H1 (cell line): ENCODE measurements around the gene PLXDC2. TPM values are rescaled to one million over a fixed set of nuclear protein-coding genes. Genes with fewer than 3 reads are reported as not detected.

ENCODE experiments used
- CTCF ChIA-PET: fragments of 300-600 bp; sonication (Branson Sonifier 250); formaldehyde crosslinking; loops from one replicate; lab custom pipeline; 2021; ENCODE audit not compliant: partially characterized antibody; lab: Charles Lee
- POLR2A ChIA-PET: fragments of 300-600 bp; sonication (Branson Sonifier 250); formaldehyde crosslinking; loops from one replicate; lab custom pipeline; 2021; ENCODE audit warnings: inconsistent platforms; ENCODE audit not compliant: partially characterized antibody; lab: Charles Lee
- DNase-seq, 2 experiments: peaks; one replicate each; pipeline versions ENCODE4 v3.0.0 to v3.0.0-alpha.2; 2010 to 2022; ENCODE audit warnings: low spot score in 2 of 2, low read depth in 1 of 2, mixed read lengths in 1 of 2
- FAIRE-seq: peaks from 2 replicates; lab custom pipeline; 2011; peaks lifted over from hg19 to GRCh38; lab: Jason Lieb, UNC
- H2AFZ ChIP-seq: 2 replicates; pipeline ENCODE4 v1.8.1; 2012; ENCODE audit warnings: low read length, inconsistent platforms
- H2AK5ac ChIP-seq: 2 replicates; pipeline ENCODE4 v1.6.1; 2013; ENCODE audit warnings: low read depth, low read length
- H2BK120ac ChIP-seq: replicated peaks from 2 replicates; pipeline ENCODE3; 2013; ENCODE audit warnings: low read depth, low read length, inconsistent platforms
- H2BK12ac ChIP-seq: 2 replicates; pipeline ENCODE4 v1.6.1; 2013; ENCODE audit warnings: low read depth, low read length
- H2BK15ac ChIP-seq: 2 replicates; pipeline ENCODE4 v1.6.1; 2013; ENCODE audit warnings: low read length
- H2BK20ac ChIP-seq: 2 replicates; pipeline ENCODE4 v1.6.1; 2013; ENCODE audit warnings: low read length
- H2BK5ac ChIP-seq: 2 replicates; pipeline ENCODE4 v1.6.1; 2013; ENCODE audit warnings: low read depth, low read length
- H3K14ac ChIP-seq: 2 replicates; pipeline ENCODE4 v1.6.1; 2013; ENCODE audit warnings: inconsistent platforms; ENCODE audit not compliant: insufficient read length
- H3K18ac ChIP-seq: 2 replicates; pipeline ENCODE4 v1.6.1; 2013; ENCODE audit warnings: low read length; ENCODE audit errors: extremely low read depth
- H3K23ac ChIP-seq: 2 replicates; pipeline ENCODE4 v1.6.1; 2013; ENCODE audit warnings: inconsistent platforms; ENCODE audit not compliant: insufficient read length
- H3K23me2 ChIP-seq: 2 replicates; pipeline ENCODE4 v1.6.1; 2013; ENCODE audit warnings: low read depth, low read length
- H3K27ac ChIP-seq: 2 replicates; pipeline ENCODE4 v1.6.1; 2011; ENCODE audit warnings: low read depth, low read length, inconsistent platforms
- H3K27me3 ChIP-seq, 4 experiments: replicated peaks in 1 of 4; 1 replicate in 1 of 4; 2 replicates in 3 of 4; pipeline versions ENCODE4 v1.6.1 to v1.8.1; 2011 to 2013; ENCODE audit warnings: low read length in 3 of 4, mild to moderate bottlenecking in 3 of 4, inconsistent platforms in 2 of 4, mixed read lengths in 2 of 4, moderate library complexity in 1 of 4; ENCODE audit not compliant: control insufficient read depth in 3 of 4, insufficient read depth in 3 of 4; ENCODE audit errors: extremely low read depth in 1 of 4
- H3K36me3 ChIP-seq, 4 experiments: 2 replicates each; pipeline versions ENCODE4 v1.6.1 to v1.8.1; 2011 to 2013; ENCODE audit warnings: mild to moderate bottlenecking in 4 of 4, low read length in 3 of 4, moderate library complexity in 2 of 4, control low read depth in 1 of 4, inconsistent platforms in 1 of 4; ENCODE audit not compliant: insufficient read depth in 4 of 4, control insufficient read depth in 2 of 4
- H3K4ac ChIP-seq: replicated peaks from 2 replicates; pipeline ENCODE3; 2013; ENCODE audit warnings: low read length, low read depth, mixed read lengths, inconsistent platforms; ENCODE audit not compliant: insufficient read length
- H3K4me1 ChIP-seq, 4 experiments: replicated peaks in 1 of 4; 1 replicate in 1 of 4; 2 replicates in 3 of 4; pipeline versions ENCODE4 v1.6.1 to v1.8.1; 2011 to 2013; ENCODE audit warnings: low read length in 3 of 4, inconsistent platforms in 2 of 4, mixed read lengths in 1 of 4; ENCODE audit not compliant: insufficient read depth in 4 of 4, control insufficient read depth in 3 of 4
- H3K4me2 ChIP-seq, 2 experiments: 2 replicates each; pipeline versions ENCODE4 v1.6.1 to v1.8.1; 2011 to 2013; ENCODE audit warnings: low read depth in 2 of 2, low read length in 2 of 2, control low read depth in 1 of 2, inconsistent platforms in 1 of 2, mild to moderate bottlenecking in 1 of 2; ENCODE audit not compliant: insufficient read depth in 1 of 2
- H3K4me3 ChIP-seq, 4 experiments: fragments of 200-600, 300-600 bp in 1 of 4; sonication (generic), shearing (Covaris generic), sonication (Bioruptor Twin) in 1 of 4; 2 replicates each; pipeline versions ENCODE4 v1.5.1 to v1.8.1; 2011 to 2016; ENCODE audit warnings: low read length in 4 of 4, low read depth in 3 of 4, control low read depth in 2 of 4, inconsistent platforms in 2 of 4, mild to moderate bottlenecking in 2 of 4, mixed read lengths in 1 of 4, moderate library complexity in 1 of 4; ENCODE audit not compliant: insufficient read depth in 2 of 4; ENCODE audit errors: extremely low read depth in 1 of 4
- H3K56ac ChIP-seq: replicated peaks from 2 replicates; pipeline ENCODE3; 2013; ENCODE audit warnings: low read depth, mild to moderate bottlenecking, mixed read lengths, low read length, inconsistent platforms; ENCODE audit not compliant: insufficient read length
- H3K79me1 ChIP-seq: 2 replicates; pipeline ENCODE4 v1.6.1; 2013; ENCODE audit warnings: low read depth, low read length, control low read depth
- H3K79me2 ChIP-seq, 2 experiments: 2 replicates each; pipeline versions ENCODE4 v1.6.1 to v1.8.1; 2012 to 2013; ENCODE audit warnings: low read length in 2 of 2, mild to moderate bottlenecking in 2 of 2, inconsistent platforms in 1 of 2; ENCODE audit not compliant: insufficient read depth in 2 of 2, control insufficient read depth in 1 of 2
- H3K9ac ChIP-seq, 4 experiments: replicated peaks in 1 of 4; 1 replicate in 1 of 4; 2 replicates in 3 of 4; pipeline versions ENCODE4 v1.6.1 to v1.8.1; 2011 to 2013; ENCODE audit warnings: low read depth in 3 of 4, low read length in 3 of 4, control low read depth in 2 of 4, mild to moderate bottlenecking in 2 of 4, moderate library complexity in 2 of 4, inconsistent platforms in 1 of 4; ENCODE audit errors: extremely low read depth in 1 of 4
- H3K9me3 ChIP-seq, 2 experiments: 2 replicates each; pipeline versions ENCODE4 v1.6.1 to v1.8.1; 2012 to 2013; ENCODE audit warnings: mild to moderate bottlenecking in 2 of 2, moderate library complexity in 2 of 2, control low read depth in 1 of 2, inconsistent platforms in 1 of 2, low read depth in 1 of 2, low read length in 1 of 2, mixed read lengths in 1 of 2; ENCODE audit not compliant: insufficient read depth in 2 of 2
- H4K20me1 ChIP-seq, 2 experiments: replicated peaks in 1 of 2; 2 replicates each; pipeline versions ENCODE3 to v1.8.1; 2011 to 2013; ENCODE audit warnings: inconsistent platforms in 2 of 2, low read length in 2 of 2, mild to moderate bottlenecking in 1 of 2; ENCODE audit not compliant: insufficient read depth in 2 of 2, control insufficient read depth in 1 of 2
- H4K5ac ChIP-seq: 2 replicates; pipeline ENCODE4 v1.6.1; 2013; ENCODE audit warnings: low read length, low read depth, mixed read lengths, inconsistent platforms; ENCODE audit not compliant: insufficient read length
- H4K8ac ChIP-seq: 2 replicates; pipeline ENCODE4 v1.8.0; 2013; ENCODE audit warnings: mild to moderate bottlenecking, moderate library complexity, low read length, inconsistent platforms; ENCODE audit not compliant: insufficient read depth; ENCODE audit errors: extremely low read depth
- H4K91ac ChIP-seq: replicated peaks from 2 replicates; pipeline ENCODE3; 2013; ENCODE audit warnings: low read length, mixed read lengths, inconsistent platforms; ENCODE audit not compliant: insufficient read length
- EP300 ChIP-seq, 2 experiments: IDR thresholded peaks; 1 replicate in 1 of 2; 2 replicates in 1 of 2; pipeline ENCODE4 v1.6.1; 2011 to 2012; ENCODE audit warnings: low read depth in 2 of 2, low read length in 2 of 2, mild to moderate bottlenecking in 2 of 2, borderline replicate concordance in 1 of 2, inconsistent platforms in 1 of 2, moderate library complexity in 1 of 2
- RFX5 ChIP-seq: IDR thresholded peaks from 2 replicates; pipeline ENCODE4 v1.6.1; 2011; ENCODE audit warnings: low read depth, low read length, improper control_type of control experiment, borderline replicate concordance
- SIN3A ChIP-seq, 2 experiments: IDR thresholded peaks in 1 of 2; conservative IDR thresholded peaks in 1 of 2; 2 replicates each; pipeline ENCODE4 v1.6.1; 2011 to 2012; ENCODE audit warnings: low read length in 2 of 2, improper control_type of control experiment in 1 of 2, low read depth in 1 of 2, mild to moderate bottlenecking in 1 of 2
- YY1 ChIP-seq: IDR thresholded peaks from 2 replicates; pipeline ENCODE4 v1.6.1; 2011; ENCODE audit warnings: low read depth, mild to moderate bottlenecking, low read length
- WGBS, 2 experiments: shearing (Covaris generic) in 1 of 2; methylation state at CpG; one replicate each; pipeline versions ENCODE4 v1.1.6 to v1.1.7; 2013 to 2015; ENCODE audit warnings: low lambda C conversion rate in 2 of 2, mixed read lengths in 2 of 2, inconsistent platforms in 1 of 2, low coverage in 1 of 2, missing lambda C conversion rate in 1 of 2; ENCODE audit not compliant: insufficient replicate concordance in 2 of 2, insufficient coverage in 1 of 2, insufficient read length in 1 of 2; ENCODE audit errors: extremely low coverage in 1 of 2, missing lambda C conversion rate in 1 of 2; 5-methylcytosine and 5-hydroxymethylcytosine counted together
- polyA plus RNA-seq, 7 experiments: library from polyadenylated mRNA; depleted of rRNA in 3 of 7; stranded (reverse) in 5 of 7; unstranded in 2 of 7; fragments of >200 nt in 5 of 7; fragments of 200-250 nt in 2 of 7; gene quantifications; 1 replicate in 5 of 7; 2 replicates in 1 of 7; 4 replicates in 1 of 7; pipeline versions ENCODE4 v1.2.1 to v1.2.3, GENCODE V29; 2011 to 2013; ENCODE audit warnings: missing spikeins in 2 of 7, mixed read lengths in 2 of 7
- total RNA-seq: library from RNA; stranded (reverse); fragmentation: NEBNext Ultra II Directional; extraction: Animal tissue kit (Norgen Biotek cat#: 25700); gene quantifications from 2 replicates; pipeline ENCODE4 v1.2.1, GENCODE V29; 2021

The PLXDC2 gene
- total and polyA plus RNA-seq, 2 of the 8 experiments (the other 6 are each of a cell fraction or from before 2014, with no cell fraction given): 23.0 to 40.5 TPM

DNA sequence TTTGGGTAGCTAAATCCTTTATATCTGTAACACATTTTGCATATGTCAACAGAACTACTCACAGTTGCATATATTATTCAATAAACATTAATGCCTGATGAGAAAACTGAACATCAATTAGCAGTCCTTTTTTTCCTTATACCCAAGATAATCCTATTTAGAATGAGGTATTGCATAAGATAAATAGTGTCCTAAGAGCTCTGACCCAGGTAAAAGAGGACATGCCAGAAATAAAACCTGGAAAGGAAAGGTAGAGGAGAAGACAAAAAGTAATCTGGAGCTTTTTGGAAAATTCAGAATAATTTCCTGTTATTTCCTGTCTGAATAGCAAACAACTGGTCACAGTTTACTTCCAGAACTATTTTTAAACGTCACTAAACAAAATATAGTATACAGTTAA is 204.4 kb downstream of the PLXDC2 start:
- peaks cover 3% of the 10 kb centered on the region; the same call in 1 of the 2 replicates for H3K79me1 ChIP-seq
- H4K5ac ChIP-seq: no peak overlapping the region
- no peak overlapping the region for H3K18ac ChIP-seq
- H3K9ac ChIP-seq: no peak overlapping the region
- no peak overlapping the region for H2BK12ac ChIP-seq
- no peak overlapping the region for H4K91ac ChIP-seq
- POLR2A ChIA-PET: no interaction called here
- no peak overlapping the region for H3K4me3 ChIP-seq
- DNase-seq (no peak), FAIRE-seq (no peak)
- no peak overlapping the region for H3K4me2 ChIP-seq
- no peaks in the 10 kb centered on the region for H3K9me3 ChIP-seq
- H3K23ac ChIP-seq: no peak overlapping the region
- no peak overlapping the region for H3K56ac ChIP-seq
- H2BK5ac ChIP-seq: no peak overlapping the region
- no peaks in the 10 kb centered on the region for H3K23me2 ChIP-seq
- 0 out of 8 replicates have a peak, but pooled peaks cover 0 to 4% (median 0%) of the 10 kb centered on the region in 4 experiments for H3K36me3 ChIP-seq
- H2AFZ ChIP-seq: no peak overlapping the region
- H3K27me3 ChIP-seq: no peaks in the 10 kb centered on the region
- H2AK5ac ChIP-seq: no peak overlapping the region
- no peak overlapping the region for H3K14ac ChIP-seq
- no peak overlapping the region for H2BK15ac ChIP-seq
- peaks cover 0 to 6% of the 10 kb centered on the region in 2 experiments; a peak in 1 of 4 replicates for H3K79me2 ChIP-seq
- no peak overlapping the region for H4K8ac ChIP-seq
- H3K27ac ChIP-seq: no peak overlapping the region
- WGBS, 2 experiments: 90% methylated on average over 1 of the region's 1 CpG; no CpG with 5 or more reads in 1 of the 2 experiments
- H2BK120ac ChIP-seq: no peak overlapping the region
- no peaks in the 10 kb centered on the region for H3K4me1 ChIP-seq
- CTCF ChIA-PET: no interaction called here
- no peaks in the 10 kb centered on the region for H4K20me1 ChIP-seq
- H2BK20ac ChIP-seq: no peak overlapping the region
- no peak overlapping the region for H3K4ac ChIP-seq
- no peak for TF ChIP-seq SIN3A (conservative IDR thresholded peaks at IDR 0.05 in 1 of 2, IDR thresholded peaks at IDR 0.05 in 1 of 2; ENCODE audit: low read depth in 1 of 2, low read length in 2 of 2)
- no peak for TF ChIP-seq RFX5
- TF ChIP-seq EP300 (IDR thresholded peaks at IDR 0.05; ENCODE audit: borderline replicate concordance in 1 of 2, low read depth in 2 of 2, low read length in 2 of 2): no peak
- TF ChIP-seq YY1: no peak
